ENCODE measurements around the gene EML1.

- no peak for TF ChIP-seq EZH2 (IDR thresholded peaks at IDR 0.05)
- no peak for TF ChIP-seq POLR2AphosphoS5 (IDR thresholded peaks at IDR 0.05; ENCODE audit: borderline replicate concordance, low read depth, low read length)
- TF ChIP-seq FOXP2 (optimal IDR thresholded peaks at IDR 0.05; ENCODE audit: control extremely low read depth, extremely low read length, insufficient read depth) = no peak
Measured at GRCh38 chr14:99797231-99797630, 4.0 kb downstream of the EML1 start.

Data from SK-N-MC (cell line).